Right lobe of liver (tissue), 4 donors: Measurements from ENCODE around the gene NDUFA8.

Experiments used
- CTCF ChIP-seq, 4 donors: fragments of 200-600 bp in 3 of 4; fragments of 450-650 bp in 1 of 4; IDR thresholded peaks; one replicate each; pipeline versions ENCODE4 v1.5.1 to v1.8.0; 2016 to 2022; ENCODE audit warnings: antibody characterized with exemption in 4 of 4, mild to moderate bottlenecking in 2 of 4
- POLR2A ChIP-seq: fragments of 450-650 bp; IDR thresholded peaks from one replicate; pipeline ENCODE4 v1.6.1; 2017; ENCODE audit warnings: antibody characterized with exemption, mild to moderate bottlenecking
- donor health status: DM: no; HTN: no; CAD: no.
- donor health status: DM: no; HTN: no; CAD: no.
- donor health status: DM: no; HTN: yes; CAD: no.

- TF ChIP-seq CTCF (IDR thresholded peaks at IDR 0.05) (no peak), POLR2A (no peak)
Observed at GRCh38 chr9:122143876-122144405, 15.6 kb downstream of the NDUFA8 start.
